OCI-LY3 (cell line): ENCODE measurements around the gene LAMA1.

Source experiments
- H2AFZ ChIP-seq: fragments of 200-600, 300-600 bp; shearing (Covaris generic); 2 replicates; pipeline ENCODE4 v1.6.0; 2014; ENCODE audit warnings: antibody characterized with exemption, low read depth, low read length
- H3K27ac ChIP-seq: fragments of 200-600, 300-600 bp; sonication (generic); 2 replicates; pipeline ENCODE4 v1.5.1; 2014; ENCODE audit warnings: mild to moderate bottlenecking, low read length, moderate library complexity, mixed read lengths
- H3K27me3 ChIP-seq: fragments of 200-600, 300-600 bp; sonication (generic); 2 replicates; pipeline ENCODE4 v1.6.1; 2014; ENCODE audit warnings: low read depth, low read length, mixed read lengths
- H3K36me3 ChIP-seq: fragments of 200-600, 300-600 bp; sonication (generic); replicated peaks from 2 replicates; pipeline ENCODE3; 2014; ENCODE audit warnings: low read depth, low read length, mixed read lengths
- H3K4me1 ChIP-seq: fragments of 300-600, 200-600 bp; sonication (generic); 2 replicates; pipeline ENCODE4 v1.6.1; 2014; ENCODE audit warnings: low read length, mixed read lengths
- H3K4me2 ChIP-seq: fragments of 200-600, 300-600 bp; sonication (generic); 2 replicates; pipeline ENCODE4 v1.6.1; 2014; ENCODE audit warnings: low read length, mixed read lengths
- H3K4me3 ChIP-seq: fragments of 300-600, 200-600 bp; sonication (generic); 2 replicates; pipeline ENCODE4 v1.5.1; 2014; ENCODE audit warnings: antibody characterized with exemption, mild to moderate bottlenecking, low read length, moderate library complexity
- H3K79me2 ChIP-seq: fragments of 300-600, 200-600 bp; shearing (Covaris generic); 2 replicates; pipeline ENCODE4 v1.6.1; 2014; ENCODE audit warnings: mild to moderate bottlenecking, low read length, mixed read lengths
- H3K9ac ChIP-seq: fragments of 300-600, 200-600 bp; shearing (Covaris generic); 2 replicates; pipeline ENCODE4 v1.6.0; 2014; ENCODE audit warnings: mild to moderate bottlenecking, low read length, moderate library complexity
- H3K9me3 ChIP-seq: fragments of 200-600, 300-600 bp; shearing (Covaris generic); 2 replicates; pipeline ENCODE4 v1.6.1; 2014; ENCODE audit warnings: low read length, mixed read lengths; ENCODE audit not compliant: insufficient read depth
- H4K20me1 ChIP-seq: fragments of 200-600, 300-600 bp; sonication (generic); 2 replicates; pipeline ENCODE4 v1.6.1; 2016; ENCODE audit warnings: low read length, mixed read lengths; ENCODE audit not compliant: insufficient read depth
- EZH2phosphoT487 ChIP-seq: fragments of 200-600 bp; shearing (Covaris generic); IDR thresholded peaks from 2 replicates; pipeline ENCODE4 v1.6.1; 2018; ENCODE audit warnings: antibody characterized with exemption, mixed run types, low read depth
- TF ChIP-seq, protein P1 (sequence below): fragments of 200-600, 300-600 bp; sonication (generic); IDR thresholded peaks from 2 replicates; pipeline ENCODE4 v1.5.1; 2014; ENCODE audit warnings: antibody characterized with exemption, low read length, low read depth

Gene LAMA1

DNA sequence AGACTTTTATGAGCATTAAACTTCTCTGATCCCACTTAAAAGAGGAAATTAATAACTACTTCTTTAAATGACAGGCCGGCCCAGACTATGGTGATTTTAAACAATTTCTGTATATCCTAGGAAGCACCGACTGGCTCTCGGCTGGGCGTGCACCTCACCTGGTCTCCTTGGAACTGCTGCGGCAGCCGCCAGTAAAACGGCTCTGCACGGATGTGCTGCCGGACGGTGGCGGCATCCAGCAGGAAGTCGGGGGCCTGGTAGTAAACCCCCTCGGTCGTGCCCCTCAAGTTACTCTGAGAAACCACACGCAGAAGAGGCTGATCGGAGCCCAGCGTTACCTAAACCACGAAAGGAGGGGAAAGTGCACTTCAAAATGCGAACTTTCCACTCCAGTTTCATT, 106.5 kb downstream of the LAMA1 start:
- Histone ChIP-seq H2AFZ (no peak overlapping the region), H4K20me1 (no peaks in the 10 kb centered on the region), H3K4me1 (no peaks in the 10 kb centered on the region), H3K9me3 (no peaks in the 10 kb centered on the region), H3K79me2 (no peaks in the 10 kb centered on the region), H3K4me2 (no peak overlapping the region), H3K27ac (no peak overlapping the region), H3K36me3 (no peaks in the 10 kb centered on the region), H3K4me3 (no peak overlapping the region), H3K9ac (no peak overlapping the region), H3K27me3 (no peaks in the 10 kb centered on the region)
- TF ChIP-seq, protein P1, sequence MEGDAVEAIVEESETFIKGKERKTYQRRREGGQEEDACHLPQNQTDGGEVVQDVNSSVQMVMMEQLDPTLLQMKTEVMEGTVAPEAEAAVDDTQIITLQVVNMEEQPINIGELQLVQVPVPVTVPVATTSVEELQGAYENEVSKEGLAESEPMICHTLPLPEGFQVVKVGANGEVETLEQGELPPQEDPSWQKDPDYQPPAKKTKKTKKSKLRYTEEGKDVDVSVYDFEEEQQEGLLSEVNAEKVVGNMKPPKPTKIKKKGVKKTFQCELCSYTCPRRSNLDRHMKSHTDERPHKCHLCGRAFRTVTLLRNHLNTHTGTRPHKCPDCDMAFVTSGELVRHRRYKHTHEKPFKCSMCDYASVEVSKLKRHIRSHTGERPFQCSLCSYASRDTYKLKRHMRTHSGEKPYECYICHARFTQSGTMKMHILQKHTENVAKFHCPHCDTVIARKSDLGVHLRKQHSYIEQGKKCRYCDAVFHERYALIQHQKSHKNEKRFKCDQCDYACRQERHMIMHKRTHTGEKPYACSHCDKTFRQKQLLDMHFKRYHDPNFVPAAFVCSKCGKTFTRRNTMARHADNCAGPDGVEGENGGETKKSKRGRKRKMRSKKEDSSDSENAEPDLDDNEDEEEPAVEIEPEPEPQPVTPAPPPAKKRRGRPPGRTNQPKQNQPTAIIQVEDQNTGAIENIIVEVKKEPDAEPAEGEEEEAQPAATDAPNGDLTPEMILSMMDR: no peak
- TF ChIP-seq EZH2phosphoT487: no peak

DNA sequence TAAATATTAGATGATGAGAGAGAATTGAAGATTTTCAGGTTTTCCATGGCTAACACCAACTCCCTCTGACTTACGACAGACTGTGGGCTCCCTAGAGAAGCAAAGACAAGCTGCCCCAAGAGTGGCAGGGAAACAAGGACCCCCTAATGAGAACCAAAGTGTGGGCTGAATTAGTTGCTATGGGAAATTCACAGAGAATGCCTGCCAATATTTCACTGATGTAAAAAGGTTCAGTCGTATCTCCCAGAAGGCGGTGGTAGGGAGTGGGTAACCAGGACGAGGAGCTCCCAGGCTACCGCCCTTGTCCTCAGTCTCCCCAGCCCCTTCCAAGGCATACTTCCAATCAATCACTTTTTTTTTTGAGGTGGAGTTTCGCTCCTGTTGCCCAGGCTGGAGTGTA, 113.6 kb downstream of the LAMA1 start:
- Histone ChIP-seq H4K20me1 (no peaks in the 10 kb centered on the region), H3K27me3 (no peaks in the 10 kb centered on the region), H3K36me3 (no peaks in the 10 kb centered on the region), H3K4me2 (no peak overlapping the region), H2AFZ (no peak overlapping the region), H3K4me1 (no peaks in the 10 kb centered on the region), H3K9me3 (no peaks in the 10 kb centered on the region), H3K79me2 (no peaks in the 10 kb centered on the region), H3K4me3 (no peak overlapping the region), H3K9ac (no peak overlapping the region), H3K27ac (no peak overlapping the region)
- no peak for TF ChIP-seq EZH2phosphoT487
- TF ChIP-seq, protein P1: no peak

DNA sequence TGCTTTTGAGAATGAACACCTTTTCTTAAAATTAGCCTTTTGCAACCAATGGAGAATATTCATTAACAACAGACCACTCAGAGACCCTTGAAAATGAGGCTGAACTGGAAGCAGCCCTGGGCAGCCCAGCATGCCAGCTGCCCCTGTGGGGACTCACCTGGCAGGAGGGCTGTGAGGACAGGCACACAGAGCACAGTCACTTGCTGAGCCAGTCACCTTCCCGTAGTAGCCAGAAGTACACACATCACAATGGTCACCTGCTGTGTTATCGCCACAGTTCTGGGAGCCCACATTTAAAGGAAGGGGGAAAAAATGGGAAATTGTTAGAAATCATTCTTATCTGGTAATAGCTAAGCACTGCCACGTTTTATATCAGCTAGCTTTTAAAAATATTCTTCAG, 115.5 kb downstream of the LAMA1 start:
- no peaks in the 10 kb centered on the region for H3K4me1 ChIP-seq
- no peak overlapping the region for H2AFZ ChIP-seq
- no peak for TF ChIP-seq EZH2phosphoT487
- TF ChIP-seq, protein P1: no peak

DNA sequence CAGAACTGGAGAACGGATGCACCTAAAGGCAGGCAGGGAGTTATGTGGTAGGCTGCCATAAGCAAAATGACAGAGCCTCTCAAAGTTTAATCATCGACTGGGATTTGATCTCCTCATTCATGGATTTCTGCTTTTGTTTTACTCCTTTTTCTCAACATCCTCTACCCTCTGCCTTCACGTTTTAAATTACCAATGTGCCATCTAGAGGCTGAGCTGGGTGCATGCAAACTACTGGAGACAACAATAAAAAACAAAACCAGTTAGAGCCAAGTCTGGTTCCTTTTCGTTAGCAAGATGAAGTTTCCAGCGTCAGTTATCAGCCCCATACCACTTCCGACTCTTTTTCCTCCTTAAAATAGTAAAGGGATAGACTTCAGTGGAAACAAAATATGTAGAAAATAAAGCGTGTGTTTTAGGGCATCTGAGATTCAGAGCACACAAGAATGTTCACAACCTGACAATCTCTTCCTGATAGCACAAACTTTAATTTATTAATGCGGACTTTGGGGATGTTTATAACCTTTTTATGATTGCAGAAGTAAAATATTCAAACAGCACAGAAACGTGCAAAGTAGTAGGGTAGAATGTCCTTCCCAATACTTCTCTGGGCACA, 117.0 kb downstream of the LAMA1 start:
- H3K27ac ChIP-seq: no peak overlapping the region
- no peaks in the 10 kb centered on the region for H3K27me3 ChIP-seq
- TF ChIP-seq, protein P1: peak; percentile 33; the same call in 1 of the 2 replicates
- TF ChIP-seq EZH2phosphoT487: no peak
- H3K79me2 ChIP-seq: no peaks in the 10 kb centered on the region
- H3K36me3 ChIP-seq: no peaks in the 10 kb centered on the region
- no peak overlapping the region for H3K9ac ChIP-seq
- H3K4me2 ChIP-seq: no peak overlapping the region
- H3K4me3 ChIP-seq: no peak overlapping the region
- no peaks in the 10 kb centered on the region for H4K20me1 ChIP-seq
- H2AFZ ChIP-seq: no peak overlapping the region
- H3K9me3 ChIP-seq: no peaks in the 10 kb centered on the region
- no peaks in the 10 kb centered on the region for H3K4me1 ChIP-seq

More for the DNA sequence above, 115.5 kb downstream of the LAMA1 start:
- Histone ChIP-seq H3K27ac (no peak overlapping the region), H3K9me3 (no peaks in the 10 kb centered on the region), H3K27me3 (no peaks in the 10 kb centered on the region), H3K79me2 (no peaks in the 10 kb centered on the region), H3K4me3 (no peak overlapping the region), H4K20me1 (no peaks in the 10 kb centered on the region), H3K9ac (no peak overlapping the region), H3K4me2 (no peak overlapping the region), H3K36me3 (no peaks in the 10 kb centered on the region)
